ENCODE results near the gene MPND.

MPND gene

GRCh38 chr19:4367781-4368127 is 24.4 kb downstream of the MPND start:
- no peak for DNase-seq

- no peak for DNase-seq
These were observed 24.9 kb downstream of the MPND start for GRCh38 chr19:4368128-4368820.

GRCh38 chr19:4369109-4369887 is 25.9 kb downstream of the MPND start:
- DNase-seq, result peak; percentile 44

GRCh38 chr19:4369888-4370260 is 26.5 kb downstream of the MPND start:
- peak; percentile 66 for DNase-seq

- DNase-seq, result no peak
These were observed 27.2 kb downstream of the MPND start for GRCh38 chr19:4370418-4371041.

- no peak for DNase-seq
These were observed 28.1 kb downstream of the MPND start for GRCh38 chr19:4371247-4372164.

GRCh38 chr19:4372165-4373012 is 29.0 kb downstream of the MPND start:
- DNase-seq, result no peak

GRCh38 chr19:4373013-4373367 is 29.6 kb downstream of the MPND start:
- DNase-seq, result no peak

GRCh38 chr19:4373601-4374497 is 30.5 kb downstream of the MPND start:
- no peak for DNase-seq

- DNase-seq, result no peak
These were observed 31.3 kb downstream of the MPND start for GRCh38 chr19:4374498-4375163.

- no peak for DNase-seq
These were observed 32.0 kb downstream of the MPND start for GRCh38 chr19:4375164-4376027.

GRCh38 chr19:4376028-4376670 is 32.8 kb downstream of the MPND start:
- DNase-seq, result no peak

- no peak for DNase-seq
These were observed 33.3 kb downstream of the MPND start for GRCh38 chr19:4376671-4376990.

- no peak for DNase-seq
These were observed 33.8 kb downstream of the MPND start for GRCh38 chr19:4376991-4377781.

GRCh38 chr19:4378886-4379285 is 35.5 kb downstream of the MPND start:
- DNase-seq, result no peak

GRCh38 chr19:4379383-4380253 is 36.3 kb downstream of the MPND start:
- no peak for DNase-seq

GRCh38 chr19:4380254-4380727 is 36.9 kb downstream of the MPND start:
- DNase-seq, result peak; percentile 50
